Measurements from ENCODE around the gene NUBP2. TPM values are rescaled to one million over a fixed set of nuclear protein-coding genes. Genes with fewer than 3 reads are reported as not detected.

Gene NUBP2
- total RNA-seq: 37.9 TPM

- FAIRE-seq (peak; percentile 99), DNase-seq (ENCODE audit: low spot score in 2 of 2) (peak; percentile 100)
These were observed at the start of gene NUBP2, which contains the start of gene SPSB3 for GRCh38 chr16:1782408-1783264. Gene NUBP2, plus strand, starts transcription at chr16:1782960. Its CDS starts 61 bp downstream, at chr16:1783021. Gene SPSB3, minus strand, starts transcription at chr16:1782571. Its CDS starts 1,088 bp downstream, at chr16:1781483.

- FAIRE-seq (no peak), DNase-seq (ENCODE audit: low spot score in 2 of 2) (no peak)
These were observed 48.6 kb upstream of the NUBP2 start for GRCh38 chr16:1734123-1734522.

GRCh38 chr16:1734816-1735215 lies 47.9 kb upstream of the NUBP2 start:
- DNase-seq (ENCODE audit: low spot score in 2 of 2): no peak
- FAIRE-seq: no peak

GRCh38 chr16:1740234-1740633 lies 42.5 kb upstream of the NUBP2 start:
- FAIRE-seq (no peak), DNase-seq (ENCODE audit: low spot score in 2 of 2) (no peak)

- DNase-seq (ENCODE audit: low spot score in 2 of 2): no peak
- no peak for FAIRE-seq
These were observed 41.8 kb upstream of the NUBP2 start for GRCh38 chr16:1740781-1741490.

- DNase-seq (ENCODE audit: low spot score in 2 of 2) (no peak), FAIRE-seq (no peak)
These were observed 41.1 kb upstream of the NUBP2 start for GRCh38 chr16:1741553-1742165.

- DNase-seq (ENCODE audit: low spot score in 2 of 2) (no peak), FAIRE-seq (no peak)
These were observed 39.1 kb upstream of the NUBP2 start for GRCh38 chr16:1743376-1744337.

GRCh38 chr16:1744338-1744840 lies 38.4 kb upstream of the NUBP2 start:
- FAIRE-seq: no peak
- DNase-seq (ENCODE audit: low spot score in 2 of 2): no peak

GRCh38 chr16:1745181-1745899 lies 37.4 kb upstream of the NUBP2 start:
- FAIRE-seq (no peak), DNase-seq (ENCODE audit: low spot score in 2 of 2) (no peak)

- FAIRE-seq (no peak), DNase-seq (ENCODE audit: low spot score in 2 of 2) (no peak)
These were observed 36.7 kb upstream of the NUBP2 start for GRCh38 chr16:1745900-1746692.

- no peak for DNase-seq (ENCODE audit: low spot score in 2 of 2)
- FAIRE-seq: no peak
These were observed 36.0 kb upstream of the NUBP2 start for GRCh38 chr16:1746693-1747195.

GRCh38 chr16:1747934-1748333 lies 34.8 kb upstream of the NUBP2 start:
- FAIRE-seq (no peak), DNase-seq (ENCODE audit: low spot score in 2 of 2) (no peak)

- DNase-seq (ENCODE audit: low spot score in 2 of 2) (no peak), FAIRE-seq (no peak)
These were observed 33.3 kb upstream of the NUBP2 start for GRCh38 chr16:1749152-1750117.

GRCh38 chr16:1751946-1752345 lies 30.8 kb upstream of the NUBP2 start:
- no peak for FAIRE-seq
- DNase-seq (ENCODE audit: low spot score in 2 of 2): no peak

GRCh38 chr16:1752853-1753252 lies 29.9 kb upstream of the NUBP2 start:
- FAIRE-seq (no peak), DNase-seq (ENCODE audit: low spot score in 2 of 2) (no peak)

- FAIRE-seq: no peak
- DNase-seq (ENCODE audit: low spot score in 2 of 2): no peak
These were observed 28.6 kb upstream of the NUBP2 start for GRCh38 chr16:1754204-1754603.

Data from frontal cortex (tissue), 4 donors.